Astrocyte (in vitro differentiated cells and primary cell): ENCODE data around the gene LTB.

Experiments used
- EZH2 ChIP-seq: IDR thresholded peaks from 2 replicates; pipeline ENCODE4 v1.6.1; 2012; ENCODE audit warnings: mild to moderate bottlenecking, low read length, inconsistent platforms; ENCODE audit not compliant: insufficient read depth
- TF ChIP-seq, protein P1 (sequence below): IDR thresholded peaks from 2 replicates; pipeline ENCODE4 v1.5.1; 2011; ENCODE audit warnings: low read depth, mild to moderate bottlenecking, inconsistent platforms, low read length, moderate library complexity; ENCODE audit not compliant: insufficient read depth

DNA sequence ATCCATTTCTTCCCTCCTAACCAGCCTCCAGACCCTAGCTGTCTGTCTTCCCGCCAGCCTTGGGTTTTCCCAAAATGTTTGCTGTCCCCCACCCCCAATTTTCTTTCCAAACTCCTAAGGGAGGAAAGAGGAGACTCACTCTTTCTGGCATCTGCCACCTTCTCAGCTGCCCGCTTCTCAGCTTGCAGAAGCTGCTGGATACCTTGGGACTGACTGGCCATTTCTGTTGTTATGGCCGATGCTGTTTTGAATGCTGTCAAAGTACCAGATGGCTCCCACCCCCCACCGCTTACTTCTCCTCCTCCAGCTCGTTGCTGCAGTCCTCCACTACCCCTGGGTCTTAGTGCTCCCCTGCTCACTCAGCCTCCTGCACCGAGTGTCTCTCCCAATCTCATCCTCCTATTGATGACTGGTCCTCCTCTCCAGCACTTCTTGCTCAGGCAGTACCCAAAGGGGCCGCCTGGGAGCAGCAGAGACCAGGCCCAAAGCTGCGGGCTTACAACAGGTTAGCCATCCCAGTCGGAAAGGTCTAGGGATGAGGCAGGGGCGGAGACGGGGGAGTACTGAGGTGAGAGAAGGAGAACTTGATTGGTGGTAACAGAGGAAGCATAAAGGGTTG is 35.8 kb downstream of the LTB start, which contains the start of gene ATP6V1G2:
- TF ChIP-seq, protein P1, sequence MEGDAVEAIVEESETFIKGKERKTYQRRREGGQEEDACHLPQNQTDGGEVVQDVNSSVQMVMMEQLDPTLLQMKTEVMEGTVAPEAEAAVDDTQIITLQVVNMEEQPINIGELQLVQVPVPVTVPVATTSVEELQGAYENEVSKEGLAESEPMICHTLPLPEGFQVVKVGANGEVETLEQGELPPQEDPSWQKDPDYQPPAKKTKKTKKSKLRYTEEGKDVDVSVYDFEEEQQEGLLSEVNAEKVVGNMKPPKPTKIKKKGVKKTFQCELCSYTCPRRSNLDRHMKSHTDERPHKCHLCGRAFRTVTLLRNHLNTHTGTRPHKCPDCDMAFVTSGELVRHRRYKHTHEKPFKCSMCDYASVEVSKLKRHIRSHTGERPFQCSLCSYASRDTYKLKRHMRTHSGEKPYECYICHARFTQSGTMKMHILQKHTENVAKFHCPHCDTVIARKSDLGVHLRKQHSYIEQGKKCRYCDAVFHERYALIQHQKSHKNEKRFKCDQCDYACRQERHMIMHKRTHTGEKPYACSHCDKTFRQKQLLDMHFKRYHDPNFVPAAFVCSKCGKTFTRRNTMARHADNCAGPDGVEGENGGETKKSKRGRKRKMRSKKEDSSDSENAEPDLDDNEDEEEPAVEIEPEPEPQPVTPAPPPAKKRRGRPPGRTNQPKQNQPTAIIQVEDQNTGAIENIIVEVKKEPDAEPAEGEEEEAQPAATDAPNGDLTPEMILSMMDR: peak; percentile 97
- TF ChIP-seq EZH2: no peak
